SU-DHL-6 (cell line): ENCODE measurements around the gene PROSER3.
"Not testable (repeated sequence)": the region's sequence is repeated elsewhere in the genome, so short reads cannot be mapped to it uniquely, and the experiment has no call there.

Experiments used
- H2AFZ ChIP-seq: fragments of 200-600 bp; sonication (generic); 2 replicates; pipeline ENCODE4 v1.6.1; 2014; ENCODE audit warnings: low read depth, mild to moderate bottlenecking, moderate library complexity, mixed read lengths, antibody characterized with exemption, low read length; ENCODE audit not compliant: severe bottlenecking
- H3F3A ChIP-seq: fragments of 200-600 bp; shearing (Covaris generic); 2 replicates; pipeline ENCODE4 v1.6.0; 2016; ENCODE audit warnings: antibody characterized with exemption, mild to moderate bottlenecking; ENCODE audit not compliant: insufficient read depth
- H3K27ac ChIP-seq: fragments of 200-600 bp; sonication (generic); 2 replicates; pipeline ENCODE4 v1.5.1; 2016; ENCODE audit warnings: low read depth, mild to moderate bottlenecking, low read length, moderate library complexity, mixed read lengths
- H3K27me3 ChIP-seq: fragments of 200-600 bp; sonication (generic), shearing (Covaris generic); 2 replicates; pipeline ENCODE4 v1.6.0; 2014; ENCODE audit warnings: mild to moderate bottlenecking, low read length
- H3K36me3 ChIP-seq: fragments of 200-600 bp; sonication (generic); 2 replicates; pipeline ENCODE4 v1.6.1; 2014; ENCODE audit warnings: mild to moderate bottlenecking, low read length, mixed read lengths
- H3K4me2 ChIP-seq: fragments of 300-600, 200-600 bp; shearing (Covaris generic), sonication (generic); 2 replicates; pipeline ENCODE4 v1.6.0; 2014; ENCODE audit warnings: low read length, low read depth, mild to moderate bottlenecking; ENCODE audit not compliant: poor library complexity, severe bottlenecking
- H3K4me3 ChIP-seq: fragments of 200-600 bp; sonication (generic); 2 replicates; pipeline ENCODE4 v1.5.1; 2014; ENCODE audit warnings: antibody characterized with exemption, low read length, mild to moderate bottlenecking, mixed read lengths; ENCODE audit not compliant: insufficient read depth, poor library complexity, severe bottlenecking
- H3K79me2 ChIP-seq: fragments of 200-600 bp; sonication (generic); 2 replicates; pipeline ENCODE4 v1.6.1; 2014; ENCODE audit warnings: mild to moderate bottlenecking, low read length, moderate library complexity; ENCODE audit not compliant: insufficient read depth
- H3K9ac ChIP-seq: fragments of 200-600 bp; sonication (generic); 2 replicates; pipeline ENCODE4 v1.7.0; 2014; ENCODE audit warnings: mild to moderate bottlenecking, low read length
- H3K9me2 ChIP-seq: fragments of 200-600 bp; sonication (generic); replicated peaks from 2 replicates; pipeline ENCODE4 v1.6.1; 2014; ENCODE audit warnings: low read length; ENCODE audit not compliant: insufficient read depth
- H3K9me3 ChIP-seq: fragments of 200-600 bp; sonication (generic); 2 replicates; pipeline ENCODE4 v1.6.1; 2014; ENCODE audit warnings: low read length, mixed read lengths; ENCODE audit not compliant: insufficient read depth
- H4K20me1 ChIP-seq: fragments of 200-600 bp; sonication (generic); 2 replicates; pipeline ENCODE4 v1.6.1; 2014; ENCODE audit warnings: low read depth, mild to moderate bottlenecking, antibody characterized with exemption, low read length, moderate library complexity, mixed read lengths
- EZH2phosphoT487 ChIP-seq: fragments of 200-600 bp; sonication (generic), shearing (Covaris generic); conservative IDR thresholded peaks from 2 replicates; pipeline ENCODE4 v1.6.1; 2018; ENCODE audit warnings: mild to moderate bottlenecking, antibody characterized with exemption, low read length, moderate library complexity, mixed read lengths
- TF ChIP-seq, protein P1 (sequence below): fragments of 200-600 bp; sonication (generic); IDR thresholded peaks from one replicate; pipeline ENCODE4 v1.5.1; 2017; ENCODE audit warnings: antibody characterized with exemption, mild to moderate bottlenecking, low read length, moderate library complexity; ENCODE audit not compliant: insufficient read depth, poor library complexity, severe bottlenecking

PROSER3 gene

GRCh38 chr19:35792888-35793287 is 34.9 kb downstream of the PROSER3 start:
- H3K9me3 ChIP-seq: no peaks in the 10 kb centered on the region

GRCh38 chr19:35793381-35794165 is 35.6 kb downstream of the PROSER3 start:
- Histone ChIP-seq H3K4me2 (no peak overlapping the region), H4K20me1 (no peaks in the 10 kb centered on the region), H3K9ac (no peak overlapping the region), H3K27me3 (no peaks in the 10 kb centered on the region), H3K27ac (no peak overlapping the region), H3K79me2 (no peaks in the 10 kb centered on the region), H2AFZ (no peak overlapping the region), H3K36me3 (no peaks in the 10 kb centered on the region), H3K9me3 (no peaks in the 10 kb centered on the region), H3K4me3 (no peak overlapping the region), H3K9me2 (no peaks in the 10 kb centered on the region), H3F3A (no peaks in the 10 kb centered on the region)
- no peak for TF ChIP-seq EZH2phosphoT487
- TF ChIP-seq, protein P1, sequence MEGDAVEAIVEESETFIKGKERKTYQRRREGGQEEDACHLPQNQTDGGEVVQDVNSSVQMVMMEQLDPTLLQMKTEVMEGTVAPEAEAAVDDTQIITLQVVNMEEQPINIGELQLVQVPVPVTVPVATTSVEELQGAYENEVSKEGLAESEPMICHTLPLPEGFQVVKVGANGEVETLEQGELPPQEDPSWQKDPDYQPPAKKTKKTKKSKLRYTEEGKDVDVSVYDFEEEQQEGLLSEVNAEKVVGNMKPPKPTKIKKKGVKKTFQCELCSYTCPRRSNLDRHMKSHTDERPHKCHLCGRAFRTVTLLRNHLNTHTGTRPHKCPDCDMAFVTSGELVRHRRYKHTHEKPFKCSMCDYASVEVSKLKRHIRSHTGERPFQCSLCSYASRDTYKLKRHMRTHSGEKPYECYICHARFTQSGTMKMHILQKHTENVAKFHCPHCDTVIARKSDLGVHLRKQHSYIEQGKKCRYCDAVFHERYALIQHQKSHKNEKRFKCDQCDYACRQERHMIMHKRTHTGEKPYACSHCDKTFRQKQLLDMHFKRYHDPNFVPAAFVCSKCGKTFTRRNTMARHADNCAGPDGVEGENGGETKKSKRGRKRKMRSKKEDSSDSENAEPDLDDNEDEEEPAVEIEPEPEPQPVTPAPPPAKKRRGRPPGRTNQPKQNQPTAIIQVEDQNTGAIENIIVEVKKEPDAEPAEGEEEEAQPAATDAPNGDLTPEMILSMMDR: no peak

More at GRCh38 chr19:35792888-35793287, 34.9 kb downstream of the PROSER3 start:
- no peaks in the 10 kb centered on the region for H3K27me3 ChIP-seq
- no peaks in the 10 kb centered on the region for H3K79me2 ChIP-seq
- H3K9me2 ChIP-seq: no peaks in the 10 kb centered on the region
- no peak overlapping the region for H3K9ac ChIP-seq
- H3K36me3 ChIP-seq: no peaks in the 10 kb centered on the region
- H4K20me1 ChIP-seq: no peaks in the 10 kb centered on the region
- no peak overlapping the region for H3K4me2 ChIP-seq
- H3K4me3 ChIP-seq: no peak overlapping the region
- H3K27ac ChIP-seq: no peak overlapping the region
- no peaks in the 10 kb centered on the region for H3F3A ChIP-seq
- no peak overlapping the region for H2AFZ ChIP-seq
- TF ChIP-seq, protein P1: no peak
- no peak for TF ChIP-seq EZH2phosphoT487

DNA sequence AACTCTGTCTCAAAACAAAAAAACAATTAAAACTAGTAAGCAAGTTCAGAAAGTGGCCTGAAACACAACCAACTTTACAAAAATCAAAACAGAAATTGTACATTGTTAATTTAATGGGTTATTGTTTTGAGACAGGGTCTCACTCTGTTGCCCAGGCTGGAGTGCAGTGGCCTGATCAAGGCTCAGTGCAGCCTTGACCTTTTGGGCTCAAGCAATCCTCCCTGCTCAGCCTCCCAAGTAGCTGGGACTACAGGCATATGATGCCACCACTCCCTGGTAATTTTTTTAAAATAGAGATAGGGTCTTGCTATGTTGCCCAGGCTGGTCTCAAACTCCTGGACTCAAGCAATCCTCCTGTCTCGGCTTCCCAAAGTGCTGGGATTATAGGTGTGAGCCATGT is 37.6 kb downstream of the PROSER3 start:
- H2AFZ ChIP-seq, H4K20me1 ChIP-seq, H3K79me2 ChIP-seq, H3K9ac ChIP-seq, H3K27ac ChIP-seq, H3K9me2 ChIP-seq, H3K9me3 ChIP-seq, H3F3A ChIP-seq, H3K36me3 ChIP-seq, H3K4me3 ChIP-seq, H3K27me3 ChIP-seq, H3K4me2 ChIP-seq: not testable (repeated sequence)
